HG02938 (cell line): Measurements from ENCODE around the gene PPP2R1A.
"Not testable (repeated sequence)": the region's sequence is repeated elsewhere in the genome, so short reads cannot be mapped to it uniquely, and the experiment has no call there.

Experiments used
- ATAC-seq: cut with Tn5 transposase; IDR thresholded peaks from one replicate; pipeline ENCODE4 v1.9.1; 2021; ENCODE audit warnings: mild to moderate bottlenecking, moderate library complexity; ENCODE audit not compliant: unreplicated experiment

Gene PPP2R1A

GRCh38 chr19:52200044-52200443 lies 10.2 kb downstream of the PPP2R1A start:
- ATAC-seq, result no peak

- not testable (repeated sequence) for ATAC-seq
These were observed 11.0 kb downstream of the PPP2R1A start for GRCh38 chr19:52200755-52201391.

GRCh38 chr19:52206481-52206880 lies 16.6 kb downstream of the PPP2R1A start:
- ATAC-seq, result no peak

- ATAC-seq, result no peak
These were observed 21.4 kb downstream of the PPP2R1A start for GRCh38 chr19:52211203-52211602.

GRCh38 chr19:52211926-52212571 lies 22.2 kb downstream of the PPP2R1A start:
- ATAC-seq, result no peak

GRCh38 chr19:52212572-52213255 lies 22.9 kb downstream of the PPP2R1A start:
- ATAC-seq, result no peak

- no peak for ATAC-seq
These were observed 24.4 kb downstream of the PPP2R1A start for GRCh38 chr19:52214241-52214640.

- no peak for ATAC-seq
These were observed 26.5 kb downstream of the PPP2R1A start for GRCh38 chr19:52216401-52216800.

- no peak for ATAC-seq
These were observed 27.7 kb downstream of the PPP2R1A start for GRCh38 chr19:52217576-52217975.

- no peak for ATAC-seq
These were observed 29.8 kb downstream of the PPP2R1A start for GRCh38 chr19:52219611-52220010.

- no peak for ATAC-seq
These were observed 31.2 kb downstream of the PPP2R1A start for GRCh38 chr19:52221031-52221430.

GRCh38 chr19:52221831-52222375 lies 32.1 kb downstream of the PPP2R1A start:
- ATAC-seq, result no peak

- no peak for ATAC-seq
These were observed 34.4 kb downstream of the PPP2R1A start for GRCh38 chr19:52224211-52224610.

- no peak for ATAC-seq
These were observed 36.8 kb downstream of the PPP2R1A start for GRCh38 chr19:52226652-52227051.

- no peak for ATAC-seq
These were observed 37.5 kb downstream of the PPP2R1A start for GRCh38 chr19:52227196-52227940.

GRCh38 chr19:52227980-52228379 lies 38.1 kb downstream of the PPP2R1A start:
- no peak for ATAC-seq

GRCh38 chr19:52229524-52229923 lies 39.7 kb downstream of the PPP2R1A start:
- ATAC-seq, result no peak

- ATAC-seq, result no peak
These were observed 40.8 kb downstream of the PPP2R1A start for GRCh38 chr19:52230685-52231084.

GRCh38 chr19:52231154-52231910 lies 41.5 kb downstream of the PPP2R1A start:
- ATAC-seq, result no peak

GRCh38 chr19:52234406-52234805 lies 44.6 kb downstream of the PPP2R1A start:
- no peak for ATAC-seq
